K562 (cell line): ENCODE measurements around the gene PPP1CA. TPM values are rescaled to one million over a fixed set of nuclear protein-coding genes. Genes with fewer than 3 reads are reported as not detected.

Source experiments
- BMI1 ChIP-seq: fragments of 150-350 bp; IDR thresholded peaks from 2 replicates; pipeline ENCODE4 v1.6.1; 2014; ENCODE audit warnings: low read length
- E2F6 ChIP-seq, 2 experiments: IDR thresholded peaks; 2 replicates each; pipeline ENCODE4 v1.6.1; 2011; ENCODE audit warnings: borderline replicate concordance in 1 of 2, control low read depth in 1 of 2, low read depth in 1 of 2, low read length in 1 of 2, mild to moderate bottlenecking in 1 of 2, mixed read lengths in 1 of 2, moderate library complexity in 1 of 2; ENCODE audit not compliant: insufficient read depth in 1 of 2, insufficient read length in 1 of 2, poor library complexity in 1 of 2, severe bottlenecking in 1 of 2; ENCODE audit errors: extremely low read depth in 1 of 2
- FOXA1 ChIP-seq: fragments of 450-650 bp; IDR thresholded peaks from 2 replicates; pipeline ENCODE4 v1.6.1; 2016; ENCODE audit warnings: mild to moderate bottlenecking, borderline replicate concordance
- HSF4 ChIP-seq: fragments of 250-450 bp; sonication (Bioruptor Pico); IDR thresholded peaks from 2 replicates; pipeline ENCODE4 v2.1.2; 2022; ENCODE audit warnings: mild to moderate bottlenecking, moderate library complexity, borderline replicate concordance
- PKNOX1 ChIP-seq: fragments of 450-650 bp; IDR thresholded peaks from 2 replicates; pipeline ENCODE4 v1.6.1; 2016
- PRMT5 ChIP-seq: sonication (generic); formaldehyde crosslinking; IDR thresholded peaks from 2 replicates; pipeline ENCODE4 v1.5.0; 2020; ENCODE audit warnings: missing genetic modification reagents
- RNF2 ChIP-seq: sonication (generic); IDR thresholded peaks from 2 replicates; pipeline ENCODE4 v1.6.1; 2016
- SRSF3 ChIP-seq: fragments of 200-400 bp; formaldehyde crosslinking; IDR thresholded peaks from 2 replicates; pipeline ENCODE4 v1.6.1; 2016; ENCODE audit warnings: mild to moderate bottlenecking, low read length, moderate library complexity; ENCODE audit not compliant: insufficient read depth
- TCF7L2 ChIP-seq: fragments of 150-350 bp; IDR thresholded peaks from 2 replicates; pipeline ENCODE4 v1.6.1; 2016; ENCODE audit warnings: low read depth, mild to moderate bottlenecking, low read length, moderate library complexity
- THAP7 ChIP-seq: fragments of 250-450 bp; sonication (Bioruptor Pico); IDR thresholded peaks from 2 replicates; pipeline ENCODE4 v1.5.0; 2021
- YBX1 ChIP-seq: fragments of 450-650 bp; IDR thresholded peaks from 2 replicates; pipeline ENCODE4 v1.7.1; 2016; ENCODE audit warnings: mild to moderate bottlenecking
- ZNF134 ChIP-seq: fragments of 250-450 bp; sonication (Bioruptor Pico); conservative IDR thresholded peaks from 2 replicates; pipeline ENCODE4 v1.4.0; 2020
- ZNF224 ChIP-seq: sonication (generic); formaldehyde crosslinking; IDR thresholded peaks from 2 replicates; pipeline ENCODE4 v1.8.0; 2022; ENCODE audit warnings: mild to moderate bottlenecking, missing genetic modification reagents
- ZNF561 ChIP-seq: fragments of 450-650 bp; formaldehyde crosslinking; conservative IDR thresholded peaks from 2 replicates; pipeline ENCODE4 v1.4.0; 2020; ENCODE audit warnings: mild to moderate bottlenecking, moderate library complexity
- polyA plus RNA-seq, 8 experiments: library from polyadenylated mRNA; depleted of rRNA in 4 of 8; stranded (reverse) in 5 of 8; unstranded in 3 of 8; fragments of >200 nt; fragmentation: Nextera tagmentation in 2 of 8; fragmentation: Illumina TruSeq in 1 of 8; extraction: Ambion mirVana in 2 of 8; extraction: Trizol in 1 of 8; gene quantifications; 2 replicates each; pipeline versions ENCODE4 v1.2.1 to v1.2.3, GENCODE V29; 2011 to 2014; ENCODE audit warnings: inconsistent platforms in 1 of 8, missing spikeins in 1 of 8
- total RNA-seq, 7 experiments: library from RNA; depleted of rRNA in 6 of 7; stranded (reverse); fragments of >200 nt in 6 of 7; fragmentation: Illumina TruSeq in 2 of 7; extraction: Trizol in 2 of 7; gene quantifications; 2 replicates each; pipeline versions ENCODE4 v1.2.1 to v1.2.3, GENCODE V29; 2011 to 2021; ENCODE audit warnings: low replicate concordance in 1 of 7
- TF ChIP-seq, protein P1 (sequence below), 2 experiments: fragments of 450-650 bp; conservative IDR thresholded peaks; 2 replicates each; pipeline ENCODE4 v1.6.1; 2017; ENCODE audit warnings: mild to moderate bottlenecking in 2 of 2, moderate library complexity in 2 of 2
- TF ChIP-seq, protein P2 (sequence below): fragments of 450-650 bp; IDR thresholded peaks from 2 replicates; pipeline ENCODE4 v1.6.1; 2016; ENCODE audit warnings: mild to moderate bottlenecking

PPP1CA gene
- total and polyA plus RNA-seq, 9 of the 15 experiments (the other 6 are each of a cell fraction or from before 2014, with no cell fraction given) = 18.2 to 242 (median 188) TPM

GRCh38 chr11:67373648-67374570, 27.7 kb downstream of the PPP1CA start (continued):
- TF ChIP-seq E2F6 (IDR thresholded peaks at IDR 0.05; ENCODE audit: borderline replicate concordance in 1 of 2, extremely low read depth in 1 of 2, insufficient read depth in 1 of 2, insufficient read length in 1 of 2, low read depth in 1 of 2, low read length in 1 of 2, poor library complexity in 1 of 2, severe bottlenecking in 1 of 2) = peak; percentile 73 to 85
- TF ChIP-seq ZNF134 (CRISPR knock-in tag) = no peak
- TF ChIP-seq BMI1 = no peak
- TF ChIP-seq, protein P1, sequence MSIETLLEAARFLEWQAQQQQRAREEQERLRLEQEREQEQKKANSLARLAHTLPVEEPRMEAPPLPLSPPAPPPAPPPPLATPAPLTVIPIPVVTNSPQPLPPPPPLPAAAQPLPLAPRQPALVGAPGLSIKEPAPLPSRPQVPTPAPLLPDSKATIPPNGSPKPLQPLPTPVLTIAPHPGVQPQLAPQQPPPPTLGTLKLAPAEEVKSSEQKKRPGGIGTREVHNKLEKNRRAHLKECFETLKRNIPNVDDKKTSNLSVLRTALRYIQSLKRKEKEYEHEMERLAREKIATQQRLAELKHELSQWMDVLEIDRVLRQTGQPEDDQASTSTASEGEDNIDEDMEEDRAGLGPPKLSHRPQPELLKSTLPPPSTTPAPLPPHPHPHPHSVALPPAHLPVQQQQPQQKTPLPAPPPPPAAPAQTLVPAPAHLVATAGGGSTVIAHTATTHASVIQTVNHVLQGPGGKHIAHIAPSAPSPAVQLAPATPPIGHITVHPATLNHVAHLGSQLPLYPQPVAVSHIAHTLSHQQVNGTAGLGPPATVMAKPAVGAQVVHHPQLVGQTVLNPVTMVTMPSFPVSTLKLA (conservative IDR thresholded peaks at IDR 0.05) = peak in 1 of 2 experiments; percentile 34; a peak in 1 of 4 replicates
- 0 out of 2 replicates have a peak, but pooled peaks have one; percentile 2 for TF ChIP-seq ZNF224 (CRISPR knock-in tag)
- TF ChIP-seq PKNOX1 = peak; percentile 33; the same call in 1 of the 2 replicates
- TF ChIP-seq, protein P2, sequence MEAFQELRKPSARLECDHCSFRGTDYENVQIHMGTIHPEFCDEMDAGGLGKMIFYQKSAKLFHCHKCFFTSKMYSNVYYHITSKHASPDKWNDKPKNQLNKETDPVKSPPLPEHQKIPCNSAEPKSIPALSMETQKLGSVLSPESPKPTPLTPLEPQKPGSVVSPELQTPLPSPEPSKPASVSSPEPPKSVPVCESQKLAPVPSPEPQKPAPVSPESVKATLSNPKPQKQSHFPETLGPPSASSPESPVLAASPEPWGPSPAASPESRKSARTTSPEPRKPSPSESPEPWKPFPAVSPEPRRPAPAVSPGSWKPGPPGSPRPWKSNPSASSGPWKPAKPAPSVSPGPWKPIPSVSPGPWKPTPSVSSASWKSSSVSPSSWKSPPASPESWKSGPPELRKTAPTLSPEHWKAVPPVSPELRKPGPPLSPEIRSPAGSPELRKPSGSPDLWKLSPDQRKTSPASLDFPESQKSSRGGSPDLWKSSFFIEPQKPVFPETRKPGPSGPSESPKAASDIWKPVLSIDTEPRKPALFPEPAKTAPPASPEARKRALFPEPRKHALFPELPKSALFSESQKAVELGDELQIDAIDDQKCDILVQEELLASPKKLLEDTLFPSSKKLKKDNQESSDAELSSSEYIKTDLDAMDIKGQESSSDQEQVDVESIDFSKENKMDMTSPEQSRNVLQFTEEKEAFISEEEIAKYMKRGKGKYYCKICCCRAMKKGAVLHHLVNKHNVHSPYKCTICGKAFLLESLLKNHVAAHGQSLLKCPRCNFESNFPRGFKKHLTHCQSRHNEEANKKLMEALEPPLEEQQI = no peak
- no peak for TF ChIP-seq HSF4 (CRISPR knock-in tag)
- no peak for TF ChIP-seq SRSF3
- TF ChIP-seq FOXA1 = no peak
- TF ChIP-seq THAP7 (CRISPR knock-in tag) = no peak
- TF ChIP-seq ZNF561 (CRISPR knock-in tag) = no peak
- no peak for TF ChIP-seq TCF7L2
- no peak for TF ChIP-seq PRMT5
- no peak for TF ChIP-seq RNF2
- TF ChIP-seq YBX1 = no peak
